Mesodermal cell (in vitro differentiated cells): Measurements from ENCODE around the gene VSIG8.

ENCODE experiments used
- H3K27ac ChIP-seq: 2 replicates; pipeline ENCODE4 v1.7.0; 2013; ENCODE audit warnings: mild to moderate bottlenecking, low read depth, low read length, moderate library complexity; ENCODE audit not compliant: severe bottlenecking
- H3K36me3 ChIP-seq: 2 replicates; pipeline ENCODE4 v1.7.1; 2013; ENCODE audit warnings: mild to moderate bottlenecking, low read length, moderate library complexity; ENCODE audit not compliant: control insufficient read depth, insufficient read depth
- H3K4me1 ChIP-seq: one replicate; pipeline ENCODE4 v1.7.1; 2013; ENCODE audit warnings: mild to moderate bottlenecking, low read length; ENCODE audit not compliant: insufficient read depth, control insufficient read depth, poor library complexity, severe bottlenecking
- H3K4me3 ChIP-seq: 2 replicates; pipeline ENCODE4 v1.7.0; 2013; ENCODE audit warnings: low read length, control low read depth, mild to moderate bottlenecking; ENCODE audit not compliant: insufficient read depth, poor library complexity, severe bottlenecking; ENCODE audit errors: extremely low read depth
- H3K9me3 ChIP-seq: 2 replicates; pipeline ENCODE4 v1.7.1; 2013; ENCODE audit warnings: mild to moderate bottlenecking, low read length, moderate library complexity; ENCODE audit not compliant: control insufficient read depth
- WGBS, 2 experiments: methylation state at CpG; one replicate each; pipeline ENCODE4 v1.1.5; 2013; ENCODE audit warnings: missing lambda C conversion rate in 2 of 2; ENCODE audit not compliant: insufficient coverage in 2 of 2; 5-methylcytosine and 5-hydroxymethylcytosine counted together

Gene VSIG8

DNA sequence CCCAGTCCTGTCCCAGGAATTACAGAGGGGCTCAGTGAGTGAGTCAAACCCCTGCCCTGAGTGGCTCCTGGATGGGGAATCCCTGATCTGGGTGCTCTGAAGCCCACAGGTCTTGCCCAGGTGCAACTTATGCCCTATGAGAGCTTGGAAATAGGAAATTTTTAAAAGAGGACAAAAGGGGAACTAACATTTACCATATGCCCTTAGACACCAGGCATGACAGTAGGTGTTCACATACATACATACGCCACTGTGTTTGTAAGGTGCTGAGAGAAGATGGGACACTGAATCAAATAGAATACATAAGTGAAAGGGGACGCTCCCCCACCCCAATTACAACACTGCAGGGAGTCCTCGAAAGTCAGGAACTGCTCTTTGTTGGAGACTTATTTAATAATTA, 36.1 kb upstream of the VSIG8 start:
- peaks cover 33% of the 10 kb centered on the region for H3K4me1 ChIP-seq
- no peak overlapping the region for H3K4me3 ChIP-seq
- H3K9me3 ChIP-seq, result peaks cover 5% of the 10 kb centered on the region
- WGBS, 2 experiments, result no CpG with 5 or more reads among the region's 3 CpGs
- H3K27ac ChIP-seq, result no peak overlapping the region
- H3K36me3 ChIP-seq, result no peaks in the 10 kb centered on the region

DNA sequence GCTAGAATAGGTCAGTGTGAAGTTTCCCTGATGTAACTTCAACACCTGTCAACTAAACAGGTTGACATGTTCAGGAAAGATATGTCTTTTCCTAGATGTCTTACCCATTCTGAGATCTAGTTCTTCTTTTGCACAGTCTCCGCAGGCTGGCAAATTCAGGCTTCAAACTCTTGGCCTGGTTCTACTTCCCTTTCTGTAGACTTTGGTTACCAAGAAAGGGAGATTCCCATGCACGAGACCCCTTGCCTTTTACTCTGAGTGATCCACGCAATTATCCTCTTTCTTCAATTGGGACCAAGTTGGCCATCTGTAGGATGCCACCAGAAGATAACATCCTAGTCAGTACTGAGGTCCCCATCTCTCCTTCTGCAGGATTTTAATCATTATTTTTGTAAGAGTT, 35.5 kb upstream of the VSIG8 start:
- no peaks in the 10 kb centered on the region for H3K9me3 ChIP-seq
- no peak overlapping the region for H3K27ac ChIP-seq
- peaks cover 33% of the 10 kb centered on the region for H3K4me1 ChIP-seq
- WGBS, 2 experiments, result 100% methylated on average over 1 to 2 of the region's 3 CpGs
- H3K4me3 ChIP-seq, result no peak overlapping the region
- H3K36me3 ChIP-seq, result no peaks in the 10 kb centered on the region

DNA sequence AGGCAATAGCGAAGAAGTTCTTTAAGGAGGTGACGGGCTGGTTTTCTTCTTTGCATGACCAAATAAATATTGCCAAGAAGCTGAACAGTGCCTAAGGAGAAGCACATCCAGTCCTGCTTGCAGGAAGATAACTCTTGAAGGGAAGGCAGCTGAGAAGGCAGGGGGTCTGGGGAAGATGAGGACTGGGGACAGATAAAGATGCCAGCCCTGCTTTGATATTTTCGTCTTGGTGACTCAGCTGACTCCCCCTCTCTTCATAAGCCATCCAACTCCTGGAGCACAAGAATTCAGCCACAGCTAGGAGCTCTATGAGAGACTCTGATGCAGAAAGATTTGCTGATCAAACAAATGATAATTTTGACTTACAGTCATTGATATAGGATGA, 34.1 kb upstream of the VSIG8 start:
- H3K4me3 ChIP-seq, result no peak overlapping the region
- no peaks in the 10 kb centered on the region for H3K9me3 ChIP-seq
- H3K27ac ChIP-seq, result no peak overlapping the region
- no peaks in the 10 kb centered on the region for H3K36me3 ChIP-seq
- 77 to 100% methylated on average over 2 to 3 of the region's 3 CpGs for WGBS, 2 experiments
- peaks cover 33% of the 10 kb centered on the region for H3K4me1 ChIP-seq

DNA sequence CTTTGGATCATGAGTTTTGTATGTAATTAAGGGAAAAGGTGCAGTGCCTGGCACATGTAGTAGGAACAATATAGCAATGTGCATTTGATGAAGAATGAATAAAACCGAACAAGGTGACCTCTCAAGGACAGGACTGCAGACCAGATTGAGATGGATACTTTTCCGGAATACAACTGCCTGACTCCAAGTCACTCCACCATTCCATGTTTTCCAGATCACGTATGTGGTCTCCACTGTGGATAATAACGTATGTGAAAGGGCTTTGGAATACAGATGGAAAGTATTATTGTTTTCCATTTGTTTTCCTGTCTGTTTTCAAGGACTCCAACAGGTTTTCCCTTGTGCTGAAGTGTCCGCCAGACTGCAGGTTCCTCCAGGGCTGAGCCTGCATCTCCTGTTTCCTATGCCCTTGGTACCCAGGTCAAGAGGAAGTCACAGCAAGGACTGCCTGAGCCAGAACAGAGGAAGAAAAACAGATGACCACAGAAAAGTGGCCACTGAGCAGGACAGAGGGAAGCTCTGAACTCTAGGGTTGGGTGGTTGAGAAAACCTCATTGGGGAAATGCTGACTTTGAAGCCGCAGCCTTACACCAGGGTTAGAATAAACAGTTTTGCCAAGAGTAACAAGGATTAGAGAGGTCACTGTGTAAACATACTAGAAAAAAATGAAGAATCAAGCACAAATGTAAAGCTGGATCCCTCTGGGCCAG, 33.5 kb upstream of the VSIG8 start:
- Histone ChIP-seq H3K4me3 (no peak overlapping the region), H3K27ac (no peak overlapping the region), H3K9me3 (no peaks in the 10 kb centered on the region), H3K4me1 (peaks cover 32% of the 10 kb centered on the region), H3K36me3 (no peaks in the 10 kb centered on the region)
- 96% methylated on average over 2 to 4 of the region's 6 CpGs for WGBS, 2 experiments

DNA sequence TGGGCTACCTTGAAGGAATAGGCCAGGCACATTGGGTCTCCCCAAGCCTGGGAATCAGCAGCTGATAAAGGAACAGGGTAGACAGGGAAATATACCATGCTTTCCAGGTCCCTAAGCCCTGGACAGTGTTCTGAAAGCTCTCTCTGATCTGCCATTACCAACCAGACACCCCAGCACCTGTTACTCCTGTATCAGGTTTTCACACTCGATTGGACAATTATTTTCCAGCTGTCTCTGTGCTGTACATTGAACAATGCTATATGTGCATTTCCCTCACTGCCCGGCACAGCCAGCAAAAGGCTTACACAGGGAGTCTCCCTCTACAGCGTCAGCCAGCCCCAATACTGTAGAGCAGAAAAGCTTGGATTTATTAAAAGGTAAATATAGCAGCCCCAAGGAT, 32.8 kb upstream of the VSIG8 start:
- no peaks in the 10 kb centered on the region for H3K9me3 ChIP-seq
- no peaks in the 10 kb centered on the region for H3K36me3 ChIP-seq
- H3K4me1 ChIP-seq, result peaks cover 31% of the 10 kb centered on the region
- 100% methylated on average over 2 of the region's 3 CpGs for WGBS, 2 experiments
- no peak overlapping the region for H3K27ac ChIP-seq
- H3K4me3 ChIP-seq, result no peak overlapping the region

DNA sequence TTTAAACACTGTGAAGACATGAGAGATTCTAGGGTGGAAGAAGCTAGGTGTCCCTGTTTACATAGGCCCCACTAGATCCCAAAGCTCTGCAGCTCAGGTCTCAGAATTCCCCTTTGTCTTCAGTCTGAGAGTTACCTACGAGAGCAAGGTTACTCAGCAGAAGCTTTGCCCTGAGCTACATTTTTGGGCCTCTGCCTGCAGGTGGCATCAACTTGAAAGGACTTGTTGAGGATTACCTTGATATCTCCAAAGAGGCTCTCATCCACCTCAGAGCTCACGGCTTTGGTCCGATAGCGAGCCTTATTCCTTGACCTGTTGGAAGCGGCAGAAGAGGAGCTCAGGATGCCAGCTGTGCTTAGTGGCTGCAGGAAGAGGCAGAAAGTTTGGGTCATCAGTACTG, 30.5 kb upstream of the VSIG8 start:
- no peaks in the 10 kb centered on the region for H3K36me3 ChIP-seq
- H3K9me3 ChIP-seq, result no peaks in the 10 kb centered on the region
- H3K4me3 ChIP-seq, result no peak overlapping the region
- H3K4me1 ChIP-seq, result peaks cover 41% of the 10 kb centered on the region
- H3K27ac ChIP-seq, result no peak overlapping the region
- WGBS, 2 experiments, result 84 to 88% methylated on average over 5 of the region's 5 CpGs

DNA sequence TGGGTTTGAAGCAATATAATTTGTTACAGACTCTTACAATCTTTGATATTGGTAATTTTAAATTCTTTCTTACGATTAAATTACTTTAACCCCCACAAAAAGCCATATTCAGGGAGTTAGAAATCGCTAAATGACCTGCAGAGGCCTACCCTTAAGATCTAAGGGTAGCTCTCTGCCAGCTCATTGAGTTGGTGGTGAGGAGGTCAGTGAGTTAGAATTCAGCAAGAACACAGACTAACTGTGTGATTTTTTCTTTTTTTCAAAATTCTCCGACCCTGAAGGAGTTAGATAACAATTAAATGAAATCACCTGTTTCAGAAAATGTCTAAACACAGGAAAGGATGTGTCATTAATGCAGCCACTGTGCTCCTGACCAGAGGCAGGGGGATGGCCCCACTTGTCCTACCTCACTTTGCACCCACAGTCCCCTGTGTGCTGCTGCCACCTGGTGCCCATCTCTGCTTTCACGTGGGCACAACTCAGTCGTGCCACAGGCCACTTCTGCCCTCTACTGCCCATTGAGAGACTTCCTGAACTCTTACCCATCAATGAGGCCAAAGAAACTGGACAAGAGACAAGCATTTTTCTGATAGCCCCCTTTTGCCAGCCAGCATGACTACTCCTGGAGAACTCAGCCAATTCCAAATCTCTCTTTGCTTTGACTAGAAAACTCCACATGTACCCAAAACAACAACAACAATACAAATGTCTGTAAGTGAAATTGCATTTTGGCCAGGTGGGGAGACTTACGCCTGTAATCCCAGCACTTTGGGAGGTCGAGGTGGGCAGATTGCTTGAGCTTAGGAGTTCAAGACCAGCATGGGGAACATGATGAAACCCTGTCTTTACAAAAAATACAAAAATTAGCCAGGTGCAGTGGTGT, 29.1 kb upstream of the VSIG8 start:
- no peak overlapping the region for H3K27ac ChIP-seq
- H3K4me1 ChIP-seq, result peaks cover 38% of the 10 kb centered on the region
- WGBS, 2 experiments, result 27 to 55% methylated on average over 3 to 5 of the region's 7 CpGs
- H3K4me3 ChIP-seq, result no peak overlapping the region
- H3K36me3 ChIP-seq, result peaks cover 3% of the 10 kb centered on the region
- H3K9me3 ChIP-seq, result no peaks in the 10 kb centered on the region

DNA sequence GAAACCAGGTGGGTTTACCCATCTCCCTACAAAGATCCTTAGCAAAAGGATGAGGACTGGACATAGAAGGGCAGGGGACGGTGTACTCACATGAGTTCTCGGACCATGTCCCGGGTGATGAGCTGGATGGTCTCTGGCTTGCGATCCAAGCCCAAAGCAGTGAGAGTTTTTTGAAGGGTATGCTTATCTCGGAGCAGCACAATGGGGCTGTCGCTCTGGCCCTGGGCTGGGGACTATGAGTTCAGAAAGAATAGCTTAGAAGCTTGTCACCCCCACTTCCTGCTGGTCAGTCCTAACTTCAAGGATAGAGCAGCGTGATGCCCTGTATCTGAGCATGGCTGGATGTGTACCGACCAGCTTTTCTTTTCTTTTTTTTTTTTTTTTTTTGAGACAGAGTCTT, 27.9 kb upstream of the VSIG8 start:
- H3K4me3 ChIP-seq, result no peak overlapping the region
- peaks cover 3% of the 10 kb centered on the region for H3K36me3 ChIP-seq
- WGBS, 2 experiments, result 92 to 100% methylated on average over 4 to 7 of the region's 8 CpGs
- H3K9me3 ChIP-seq, result no peaks in the 10 kb centered on the region
- H3K27ac ChIP-seq, result peak overlapping the region; percentile 88
- H3K4me1 ChIP-seq, result peaks cover 28% of the 10 kb centered on the region

DNA sequence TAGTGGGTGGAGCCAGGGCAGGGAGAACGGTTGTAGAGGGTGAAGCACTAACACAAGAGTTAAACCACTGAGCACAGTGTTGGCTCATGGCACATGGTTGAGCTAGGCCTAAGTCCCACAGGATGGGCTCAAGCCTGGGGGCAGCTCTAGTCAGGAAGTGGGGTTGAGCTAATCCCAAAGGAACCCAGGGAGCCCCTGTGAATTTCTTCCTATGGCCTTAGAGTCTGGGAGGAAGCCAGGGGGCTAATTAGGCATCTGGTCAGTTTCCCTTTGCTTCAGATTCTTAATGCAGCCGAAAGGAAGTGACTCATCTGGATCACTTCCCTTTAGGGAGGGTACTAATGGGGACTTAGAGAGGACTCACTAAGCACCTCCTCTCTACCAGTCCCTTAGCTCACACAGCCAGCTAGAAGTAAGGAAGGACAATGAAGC, 27.4 kb upstream of the VSIG8 start:
- peak overlapping the region; percentile 88 for H3K27ac ChIP-seq
- peaks cover 3% of the 10 kb centered on the region for H3K36me3 ChIP-seq
- no peaks in the 10 kb centered on the region for H3K9me3 ChIP-seq
- peaks cover 28% of the 10 kb centered on the region for H3K4me1 ChIP-seq
- H3K4me3 ChIP-seq, result no peak overlapping the region
- WGBS, 2 experiments, result 70 to 83% methylated on average over 1 of the region's 2 CpGs

DNA sequence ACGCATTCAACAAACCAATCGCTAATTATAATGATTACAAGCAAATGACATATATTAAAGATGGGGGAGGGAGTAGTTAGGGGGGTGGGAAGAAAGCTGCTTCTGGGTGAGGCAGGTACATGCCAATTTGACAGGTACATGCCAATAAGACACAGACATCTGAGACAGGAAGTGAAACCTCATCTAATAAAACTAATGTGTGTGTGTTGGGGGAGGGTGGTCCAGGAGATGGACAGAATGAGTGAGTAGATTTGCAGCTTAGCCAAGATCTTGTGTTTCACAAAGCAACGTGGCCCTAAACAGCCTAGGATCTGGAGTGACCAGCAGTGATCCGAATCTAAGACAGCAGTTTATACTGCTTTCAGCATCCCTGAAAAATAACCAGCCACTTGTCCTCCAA, 26.7 kb upstream of the VSIG8 start:
- peaks cover 26% of the 10 kb centered on the region for H3K4me1 ChIP-seq
- peaks cover 3% of the 10 kb centered on the region for H3K36me3 ChIP-seq
- WGBS, 2 experiments, result 100% methylated on average over 1 to 2 of the region's 4 CpGs
- H3K27ac ChIP-seq, result peak overlapping the region; percentile 88
- H3K9me3 ChIP-seq, result no peaks in the 10 kb centered on the region
- no peak overlapping the region for H3K4me3 ChIP-seq

DNA sequence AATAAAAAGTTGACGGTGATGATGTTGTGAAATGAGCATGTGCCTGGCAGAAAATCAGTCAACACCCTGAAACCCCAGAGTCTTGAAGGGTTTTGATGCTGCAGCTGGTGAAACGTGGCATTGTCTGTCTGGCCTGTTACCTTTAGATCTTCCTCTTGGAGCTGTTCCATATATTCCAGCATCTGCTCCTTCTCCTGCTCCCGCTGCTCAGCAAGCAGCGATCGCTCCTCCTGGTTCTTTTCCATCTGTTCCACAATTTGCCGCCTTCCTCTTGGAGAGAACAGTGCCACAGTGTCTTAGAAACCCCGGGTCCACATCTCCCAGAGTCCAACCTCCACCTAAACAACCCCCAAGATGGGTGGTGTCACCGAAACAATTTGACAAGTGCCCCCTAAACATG, 21.8 kb upstream of the VSIG8 start:
- WGBS, 2 experiments, result 83 to 86% methylated on average over 7 to 8 of the region's 8 CpGs
- Histone ChIP-seq H3K27ac (no peak overlapping the region), H3K36me3 (peaks cover 7% of the 10 kb centered on the region), H3K4me1 (peaks cover 19% of the 10 kb centered on the region), H3K9me3 (no peaks in the 10 kb centered on the region), H3K4me3 (no peak overlapping the region)
